Medulla oblongata (tissue), 1 donor: ENCODE data around the gene CELF1.
"Not testable (repeated sequence)": the region's sequence is repeated elsewhere in the genome, so short reads cannot be mapped to it uniquely, and the experiment has no call there.

Source experiments
- DNase-seq: peaks from one replicate; pipeline ENCODE4 v3.0.0-alpha.2; 2015; ENCODE audit errors: extremely low spot score

The CELF1 gene

GRCh38 chr11:47538741-47539565 is 14.0 kb downstream of the CELF1 start:
- peak; percentile 76 for DNase-seq

- peak; percentile 17 for DNase-seq
Measured at GRCh38 chr11:47536915-47537314, 16.0 kb downstream of the CELF1 start.

GRCh38 chr11:47534704-47535251 is 18.2 kb downstream of the CELF1 start:
- DNase-seq: no peak

DNA sequence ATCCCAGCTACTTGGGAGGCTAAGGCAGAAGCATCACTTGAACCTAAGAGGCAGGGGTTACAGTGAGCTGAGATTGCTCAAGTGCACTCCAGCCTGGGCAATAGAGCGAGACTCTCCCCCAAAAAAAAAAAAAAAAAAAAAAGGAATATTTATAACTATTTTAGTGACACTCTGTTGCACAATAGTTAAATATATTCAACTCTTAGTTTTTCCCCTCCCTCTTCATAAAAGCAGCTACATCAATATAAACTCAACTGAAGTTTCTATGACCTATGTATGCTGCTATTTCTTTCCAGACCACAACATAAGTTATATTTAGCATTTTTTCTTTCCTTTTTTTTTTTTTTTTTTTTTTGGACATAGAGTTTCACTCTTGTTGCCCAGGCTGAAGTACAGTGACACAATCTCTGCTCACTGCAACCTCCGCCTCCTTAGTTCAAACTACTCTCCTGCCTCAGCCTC is 19.2 kb downstream of the CELF1 start:
- no peak for DNase-seq

DNA sequence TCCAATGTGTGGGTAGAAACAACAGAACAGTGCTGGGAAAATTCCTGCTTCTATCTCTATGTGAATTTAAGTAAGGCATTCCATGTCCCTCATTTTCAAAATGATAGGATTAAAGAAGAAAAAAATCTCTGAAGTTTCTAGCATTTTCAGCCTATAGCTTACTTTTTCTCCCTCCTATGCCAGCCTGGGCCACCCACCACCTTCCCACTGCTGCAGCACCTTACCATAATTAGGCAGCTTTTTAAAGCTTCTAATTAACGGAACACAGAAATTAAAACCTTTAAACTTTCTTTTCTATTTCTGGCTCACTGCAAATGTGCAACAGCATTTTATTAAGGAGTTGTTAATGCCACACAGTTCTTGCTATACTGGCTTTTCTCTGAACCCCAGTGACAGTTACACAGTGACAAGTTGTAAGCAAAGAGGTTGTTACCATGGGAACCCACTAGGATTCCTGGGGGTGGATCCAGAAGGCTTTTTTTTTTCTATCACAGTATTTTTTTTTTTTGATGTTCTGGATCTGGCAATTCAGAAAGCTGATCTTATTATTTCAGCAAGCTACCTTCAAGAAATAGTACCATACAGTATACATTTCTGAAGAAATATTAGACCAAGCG is 20.2 kb downstream of the CELF1 start:
- peak; percentile 13 for DNase-seq

DNA sequence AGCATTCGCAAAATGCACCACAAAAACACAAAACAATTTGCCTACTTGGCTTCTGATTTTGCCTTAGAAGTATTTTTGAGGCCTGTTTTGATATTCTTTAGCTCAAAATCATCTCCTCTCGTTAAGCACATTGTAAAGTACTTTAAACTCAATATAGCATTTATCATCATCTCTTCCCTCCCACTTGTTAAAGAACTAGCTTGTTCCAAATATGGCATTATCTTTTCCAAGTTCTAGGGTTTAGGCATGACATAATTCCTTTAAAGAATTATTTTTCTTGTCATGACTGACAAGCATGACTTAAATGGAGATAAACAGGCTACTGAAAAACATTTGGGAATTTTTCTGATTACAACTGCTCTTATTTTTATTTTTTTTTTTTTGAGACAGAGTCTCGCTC is 21.3 kb downstream of the CELF1 start:
- no peak for DNase-seq

DNA sequence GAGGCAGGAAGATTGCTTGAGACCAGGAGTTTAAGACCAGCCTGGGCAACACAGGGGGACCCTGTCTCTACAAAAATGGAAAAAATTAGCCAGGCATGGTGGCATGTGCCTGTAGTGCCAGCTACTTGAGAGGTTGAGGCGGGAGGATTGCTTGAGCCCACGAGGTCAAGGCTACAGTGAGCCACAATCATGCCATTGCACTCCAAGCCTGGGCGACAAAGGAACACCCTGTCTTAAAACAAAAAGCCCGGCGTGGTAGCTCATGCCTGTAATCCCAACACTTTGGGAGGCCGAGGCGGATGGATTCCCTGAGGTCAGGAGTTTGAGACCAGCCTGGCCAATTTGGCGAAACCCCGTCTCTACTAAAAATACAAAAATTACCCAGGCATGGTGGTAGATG is 22.2 kb downstream of the CELF1 start:
- DNase-seq: not testable (repeated sequence)

GRCh38 chr11:47529951-47530350 is 23.0 kb downstream of the CELF1 start:
- DNase-seq: no peak

- no peak for DNase-seq
Measured at GRCh38 chr11:47527186-47527585, 25.7 kb downstream of the CELF1 start.

- DNase-seq: not testable (repeated sequence)
Measured at GRCh38 chr11:47526032-47526431, 26.9 kb downstream of the CELF1 start.

DNA sequence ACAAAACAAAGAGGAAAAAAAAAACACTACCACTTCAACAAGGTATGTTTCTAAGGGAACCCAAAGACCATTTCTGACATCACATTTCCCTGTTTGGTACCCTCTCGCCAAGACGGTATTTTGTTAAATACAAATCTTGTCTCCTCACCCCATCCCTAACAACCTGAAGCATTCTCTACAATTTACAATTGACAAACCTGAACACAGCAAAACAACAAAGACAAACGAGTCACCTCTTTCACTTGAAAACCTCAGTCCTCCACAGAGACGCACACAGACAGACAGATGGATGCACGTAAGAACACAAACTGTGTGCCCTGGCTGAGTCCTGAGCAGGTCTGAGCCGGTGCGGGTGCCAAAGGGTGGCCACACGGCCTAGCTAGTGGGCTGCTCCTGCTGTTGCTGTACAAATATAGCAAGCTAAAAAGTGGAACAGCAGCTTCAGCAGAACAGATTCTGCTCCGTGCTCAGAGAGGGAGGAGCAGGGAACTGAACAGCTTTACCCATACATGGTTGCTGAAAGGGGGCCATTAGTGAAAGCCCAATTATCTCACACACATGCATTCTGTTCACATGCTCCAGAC is 28.5 kb downstream of the CELF1 start:
- peak; percentile 38 for DNase-seq

- peak; percentile 63 for DNase-seq
Measured at GRCh38 chr11:47523490-47524225, 29.3 kb downstream of the CELF1 start.

DNA sequence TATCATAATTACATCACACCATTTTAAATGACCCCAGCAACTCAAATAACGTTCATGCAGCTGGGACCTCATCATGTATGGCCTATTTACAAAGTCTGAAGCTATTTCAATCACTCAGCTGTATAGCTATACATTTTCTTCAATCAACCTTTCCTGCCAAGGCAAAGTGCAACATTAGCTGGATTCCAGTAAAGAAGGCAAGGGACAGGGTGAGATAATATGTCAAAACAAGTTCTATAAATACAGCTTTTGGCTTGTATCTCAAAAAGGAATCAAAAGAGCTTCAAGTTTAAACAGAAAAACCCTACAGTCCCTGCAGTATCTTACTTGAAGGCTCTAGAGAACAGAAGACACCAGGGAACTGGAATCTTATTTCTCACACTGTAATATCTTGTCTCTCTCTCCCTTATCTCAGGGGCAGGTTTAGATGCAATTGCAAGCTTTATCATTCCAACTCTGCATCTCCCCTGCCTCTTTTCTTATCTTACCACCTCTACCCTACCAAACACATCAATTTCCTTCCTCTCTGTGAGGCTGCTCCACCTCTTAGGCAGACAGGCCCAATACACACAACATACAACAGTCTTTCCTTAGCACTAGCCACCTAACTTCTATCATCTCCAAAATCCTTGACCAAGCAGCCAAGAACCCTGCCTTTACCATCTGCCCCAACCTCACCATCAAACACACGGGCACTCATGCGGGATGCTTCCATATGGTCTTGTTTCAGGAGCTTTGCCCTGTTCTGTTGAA is 34.5 kb downstream of the CELF1 start:
- DNase-seq: no peak

DNA sequence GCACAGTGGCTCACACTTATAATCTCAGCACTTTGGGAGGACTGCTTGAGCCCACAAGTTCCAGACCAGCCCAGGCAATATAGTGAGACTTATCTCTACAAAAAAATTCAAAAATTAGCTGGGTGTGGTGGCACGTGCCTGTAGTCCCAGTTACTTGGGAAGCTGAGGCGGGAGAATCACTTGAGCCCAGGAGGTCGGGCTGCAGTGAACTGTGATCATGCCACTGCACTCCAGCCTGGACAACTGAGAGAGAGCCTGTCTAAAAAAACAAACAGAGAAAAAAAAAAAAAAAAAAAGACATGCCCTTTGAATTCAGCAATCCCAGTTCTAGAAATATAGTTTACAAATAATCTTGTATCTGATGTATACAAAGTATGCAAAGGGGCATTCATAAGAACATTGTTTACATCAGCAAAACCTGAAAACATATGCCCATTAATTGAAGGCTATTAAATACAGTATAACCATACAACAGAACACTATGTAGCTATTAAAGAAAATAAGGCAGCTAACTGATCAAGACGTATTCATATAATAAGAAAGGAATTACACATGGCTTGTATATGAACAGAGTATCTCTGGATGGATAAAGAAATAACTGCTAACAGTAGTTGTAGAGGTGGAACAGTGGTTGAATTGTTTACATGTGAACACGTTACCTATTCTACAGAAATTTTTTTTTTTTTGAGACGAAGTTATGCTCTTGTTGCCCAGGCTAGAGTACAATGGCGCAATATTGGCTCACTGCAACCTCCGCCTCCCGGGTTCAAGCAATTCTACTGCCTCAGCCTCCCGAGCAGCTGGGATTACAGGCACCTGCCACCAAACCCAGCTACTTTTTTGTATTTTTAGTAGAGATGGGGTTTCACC is 35.7 kb downstream of the CELF1 start:
- no peak for DNase-seq

- DNase-seq: no peak
Measured at GRCh38 chr11:47516155-47516554, 36.8 kb downstream of the CELF1 start.

DNA sequence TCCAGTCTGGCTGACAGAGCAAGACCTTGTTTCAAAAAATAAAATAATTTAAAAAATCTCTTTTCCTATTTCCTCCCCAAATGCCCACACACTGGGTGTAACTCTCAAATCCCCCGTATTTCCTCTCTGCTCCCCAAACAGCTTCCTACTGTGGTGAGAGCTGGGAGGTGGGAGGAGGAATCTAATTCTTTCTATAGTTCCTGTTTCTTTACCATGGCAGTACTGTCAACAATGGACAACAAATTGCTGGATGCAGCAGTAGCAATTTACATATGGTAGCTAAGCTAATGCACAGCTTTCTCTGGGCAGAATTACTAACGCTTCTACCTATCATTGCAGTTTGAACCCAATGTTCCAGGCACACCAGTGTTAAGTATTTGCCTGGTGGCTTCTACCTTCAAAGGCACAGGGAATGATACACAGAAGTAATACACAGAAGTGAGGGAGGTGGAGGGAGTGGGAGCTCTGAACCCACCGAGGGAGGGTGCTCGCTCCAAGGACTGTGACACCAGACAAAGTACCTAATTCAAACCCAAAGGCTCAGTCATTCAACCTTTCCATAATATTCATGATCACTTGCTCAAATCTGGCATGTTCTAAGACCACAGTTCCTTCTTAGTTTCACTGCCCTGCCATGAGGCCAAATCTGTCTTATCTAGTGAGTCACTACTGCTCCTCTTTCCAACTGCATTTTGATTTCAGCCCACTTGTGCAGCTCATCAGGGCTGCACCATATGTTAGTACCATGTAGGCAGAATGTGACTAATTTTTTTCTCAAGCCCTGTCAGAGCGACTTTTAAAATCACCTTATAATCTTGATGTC is 37.9 kb downstream of the CELF1 start:
- peak; percentile 41 for DNase-seq

DNA sequence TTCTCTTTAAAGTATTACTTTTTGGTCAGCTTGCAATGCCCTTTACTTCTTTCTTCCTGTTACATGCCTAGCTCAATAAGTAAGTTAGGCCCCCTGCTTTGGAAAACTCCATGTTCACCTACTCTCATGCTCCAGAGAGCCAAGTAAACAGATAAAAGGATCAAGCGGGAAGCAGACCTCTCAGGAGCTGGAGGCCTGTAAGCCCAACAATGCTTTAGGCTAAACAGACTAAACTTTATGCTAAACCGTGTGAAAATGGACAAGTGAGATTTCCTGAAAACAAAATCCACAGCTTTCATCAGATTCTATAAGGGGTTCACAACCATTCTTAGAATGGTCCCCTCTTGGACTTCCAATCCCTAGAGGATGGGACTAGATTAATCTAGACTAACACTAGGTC is 40.2 kb downstream of the CELF1 start:
- no peak for DNase-seq

- no peak for DNase-seq
Measured at GRCh38 chr11:47511917-47512316, 41.0 kb downstream of the CELF1 start.

- DNase-seq: no peak
Measured at GRCh38 chr11:47510209-47510608, 42.7 kb downstream of the CELF1 start.
